Activated T-cell treated with anti-CD3 and anti-CD28 coated beads, Interleukin-2, amount 50 U/mL, for 1 hour (primary cell): ENCODE measurements around the gene SLC37A3.
"Not testable (repeated sequence)": the region's sequence is repeated elsewhere in the genome, so short reads cannot be mapped to it uniquely, and the experiment has no call there.

Experiments
- DNase-seq: peaks from one replicate; pipeline ENCODE4 v3.0.0-alpha.2; 2020

Gene SLC37A3, protein sequence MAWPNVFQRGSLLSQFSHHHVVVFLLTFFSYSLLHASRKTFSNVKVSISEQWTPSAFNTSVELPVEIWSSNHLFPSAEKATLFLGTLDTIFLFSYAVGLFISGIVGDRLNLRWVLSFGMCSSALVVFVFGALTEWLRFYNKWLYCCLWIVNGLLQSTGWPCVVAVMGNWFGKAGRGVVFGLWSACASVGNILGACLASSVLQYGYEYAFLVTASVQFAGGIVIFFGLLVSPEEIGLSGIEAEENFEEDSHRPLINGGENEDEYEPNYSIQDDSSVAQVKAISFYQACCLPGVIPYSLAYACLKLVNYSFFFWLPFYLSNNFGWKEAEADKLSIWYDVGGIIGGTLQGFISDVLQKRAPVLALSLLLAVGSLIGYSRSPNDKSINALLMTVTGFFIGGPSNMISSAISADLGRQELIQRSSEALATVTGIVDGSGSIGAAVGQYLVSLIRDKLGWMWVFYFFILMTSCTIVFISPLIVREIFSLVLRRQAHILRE

DNA sequence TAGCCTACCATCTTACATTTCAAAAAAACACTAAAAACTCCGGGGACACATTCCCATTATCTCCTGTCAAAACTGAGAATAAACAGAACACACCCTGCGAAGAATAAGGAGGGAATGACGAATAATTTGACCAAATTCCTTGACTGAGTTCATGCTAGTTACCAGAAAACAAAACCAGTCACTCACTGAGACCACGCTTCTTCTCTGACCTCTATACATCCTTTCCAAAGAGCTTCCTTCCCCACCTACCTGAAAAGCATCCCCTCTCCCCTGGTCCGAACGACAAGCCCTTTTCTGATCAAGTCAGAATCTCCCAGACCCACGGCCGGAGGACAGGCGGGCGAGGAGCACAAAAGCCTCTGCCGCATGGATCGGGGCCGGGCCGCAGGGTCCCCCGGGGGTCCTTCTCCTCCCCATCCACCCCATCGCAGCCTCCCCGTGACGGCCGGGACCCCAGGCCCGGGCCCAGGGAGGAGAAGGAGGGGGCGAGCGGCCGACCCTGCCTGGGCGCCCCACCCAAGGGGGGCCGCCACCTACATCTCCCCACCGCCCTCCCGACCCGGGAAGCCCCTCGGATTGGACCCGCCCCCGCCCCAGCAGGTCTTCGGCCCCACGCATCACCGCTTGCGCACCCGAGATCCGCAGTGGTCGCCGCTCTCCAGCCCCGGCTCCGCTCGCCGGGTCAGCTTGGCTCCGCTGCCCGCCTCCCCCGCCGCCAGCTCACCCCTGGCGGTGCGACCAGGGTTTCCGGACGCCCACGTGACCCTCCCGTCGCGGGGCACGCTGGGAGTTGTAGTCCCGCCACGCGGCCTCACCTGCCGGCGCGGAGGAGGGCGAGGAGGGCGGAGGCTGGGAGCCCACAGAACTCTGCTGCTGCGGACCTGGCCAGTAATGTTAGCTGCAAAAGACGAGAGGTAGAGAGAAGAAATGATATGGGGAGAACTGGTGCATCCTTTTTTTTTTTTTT lies at the start of gene SLC37A3:
Gene SLC37A3, minus strand, starts transcription at position 747 of the 967 bp plus-strand sequence. CDS start 16,004 bp downstream, outside the sequence.
- DNase-seq: peak; percentile 91

DNA sequence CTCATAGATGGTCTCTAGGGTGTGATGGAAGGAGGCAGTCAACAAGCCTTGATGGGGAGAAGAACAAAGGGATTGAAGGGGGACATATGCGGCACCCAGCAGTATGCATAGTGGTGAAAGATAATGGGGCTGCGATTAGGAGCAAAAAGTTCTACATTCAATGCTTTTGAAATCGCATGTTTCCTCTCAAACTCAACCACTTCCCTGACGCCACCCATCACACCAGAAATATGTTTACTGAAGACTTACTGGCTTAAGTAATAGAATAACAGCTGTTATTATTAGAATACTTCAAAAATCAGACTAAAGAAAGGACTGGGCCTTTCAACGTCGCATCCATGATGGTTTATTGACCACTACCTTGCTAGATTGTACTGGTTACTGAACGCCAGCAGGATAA lies 49.5 kb upstream of the SLC37A3 start:
- no peak for DNase-seq

DNA sequence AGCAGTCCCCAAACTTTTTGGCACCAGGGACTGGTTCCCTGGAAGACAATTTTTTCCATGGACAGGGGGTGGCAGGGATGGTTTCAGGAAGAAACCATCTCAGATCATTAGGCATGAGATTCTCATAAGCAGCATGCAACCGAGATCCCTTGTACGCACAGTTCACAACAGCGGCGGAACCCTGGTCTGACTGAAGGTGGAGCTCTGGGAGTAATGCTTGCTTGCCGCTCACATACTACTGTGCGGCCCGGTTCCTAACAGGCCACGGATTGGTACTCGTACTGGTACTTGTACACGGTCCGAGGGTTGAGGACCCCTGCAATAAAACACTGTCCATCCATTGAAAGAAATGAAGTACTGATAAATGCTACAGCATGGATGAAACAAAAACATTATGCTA lies 48.1 kb upstream of the SLC37A3 start:
- DNase-seq: no peak

DNA sequence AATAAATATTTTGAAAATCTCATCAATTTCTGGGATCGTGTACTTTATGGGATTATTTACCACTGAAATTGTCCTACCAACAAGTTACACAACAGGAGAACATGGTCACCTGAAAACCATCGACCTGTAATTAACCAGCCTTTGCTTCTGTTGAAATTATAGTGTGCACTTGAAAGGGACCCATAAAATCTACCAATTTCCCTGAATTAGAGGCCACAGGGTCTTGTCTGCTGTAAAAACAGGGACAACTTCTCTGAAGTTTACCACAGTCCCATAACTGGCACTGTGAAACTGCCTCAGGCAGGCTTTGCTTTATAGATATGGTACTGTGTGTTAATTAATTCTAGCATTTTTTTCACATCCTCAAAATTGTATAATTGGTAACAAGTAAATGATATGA lies 43.2 kb upstream of the SLC37A3 start:
- no peak for DNase-seq

DNA sequence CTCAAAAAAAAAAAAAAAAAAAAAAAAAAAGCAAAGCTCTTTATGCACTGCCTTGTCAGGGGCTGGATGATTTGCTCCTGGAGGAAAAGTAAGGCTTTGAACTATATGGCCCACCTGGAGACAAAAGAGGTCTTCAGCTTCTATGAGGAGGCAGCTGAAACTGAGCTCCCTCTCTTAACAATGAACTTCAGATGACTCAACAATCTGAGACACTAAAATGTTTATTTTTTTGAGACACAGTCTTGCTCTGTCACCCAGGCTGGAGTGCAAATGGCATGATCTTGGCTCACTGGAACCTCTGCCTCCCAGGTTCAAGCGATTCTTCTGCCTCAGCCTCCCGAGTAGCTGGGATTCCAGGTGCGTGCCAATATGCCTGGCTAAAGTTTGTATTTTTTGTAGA lies 42.3 kb upstream of the SLC37A3 start:
- DNase-seq: no peak

DNA sequence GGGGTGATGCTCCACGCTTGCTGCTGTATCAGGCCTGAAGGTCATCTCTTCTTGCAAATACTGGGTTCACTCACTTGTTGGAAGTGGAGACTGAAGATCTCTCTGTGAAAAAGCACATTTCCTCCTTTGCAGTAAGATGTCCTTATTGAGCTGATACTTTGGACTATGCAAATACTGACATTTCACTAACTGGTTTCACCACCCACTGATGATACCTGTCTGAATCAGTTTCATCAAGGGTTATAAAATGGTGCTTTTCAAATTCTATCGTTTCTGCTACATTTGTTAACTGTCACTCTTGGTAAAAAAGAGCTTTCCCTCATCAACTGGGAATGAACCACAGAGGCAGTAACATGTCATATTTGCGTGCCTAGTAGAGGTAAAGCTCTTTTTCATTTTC lies 41.0 kb upstream of the SLC37A3 start:
- DNase-seq: no peak

DNA sequence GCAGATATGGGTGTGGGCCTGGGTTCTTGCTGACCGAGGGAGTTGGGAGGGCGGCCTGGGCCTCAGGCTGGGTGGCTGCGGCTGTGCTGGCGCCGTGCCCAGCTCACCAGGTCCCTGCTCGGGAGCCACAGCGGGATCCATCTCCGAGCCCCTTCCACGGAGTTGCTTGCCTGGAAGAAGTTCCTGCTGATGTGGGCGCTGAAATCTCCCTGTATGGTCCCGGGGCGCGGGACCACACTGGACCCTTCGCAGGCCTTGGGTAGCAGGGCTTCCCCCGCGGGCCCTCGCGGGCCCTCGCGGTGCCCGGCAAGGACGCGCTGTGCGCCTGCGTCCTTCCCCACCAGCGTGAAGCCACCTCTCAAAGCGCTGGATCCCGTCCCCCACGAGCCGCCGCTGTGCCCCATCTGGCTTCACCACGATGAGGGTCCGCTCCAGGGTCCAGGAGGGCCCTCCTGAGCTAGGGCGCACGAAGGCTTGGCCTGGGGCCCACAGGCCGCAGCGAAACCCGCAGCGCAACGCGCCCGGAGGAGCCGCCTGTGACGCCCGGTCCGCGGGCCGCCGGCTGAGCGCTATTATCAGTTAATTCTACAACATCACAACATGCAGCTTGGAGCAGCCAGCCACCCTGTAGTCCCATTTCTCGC lies 37.0 kb upstream of the SLC37A3 start:
- no peak for DNase-seq

DNA sequence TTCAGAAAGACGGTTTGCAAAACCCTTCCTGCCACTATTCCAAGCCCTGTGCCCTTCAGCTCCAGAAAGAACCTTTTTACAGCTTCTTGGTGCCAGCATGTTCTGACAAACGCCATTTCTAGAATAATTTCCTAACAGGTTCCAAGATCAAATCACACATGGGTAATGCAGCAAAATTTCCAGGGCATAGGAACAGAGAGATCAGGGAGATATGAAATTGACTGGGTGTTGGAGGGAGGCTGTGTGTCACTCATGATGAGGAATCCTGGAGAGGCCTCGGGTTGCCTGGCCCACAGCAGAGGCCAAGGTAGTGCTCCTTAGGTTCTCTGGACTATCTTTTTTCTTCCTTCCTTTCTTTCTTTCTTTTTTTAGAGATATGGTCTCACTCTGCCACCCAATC lies 35.1 kb upstream of the SLC37A3 start:
- no peak for DNase-seq

DNA sequence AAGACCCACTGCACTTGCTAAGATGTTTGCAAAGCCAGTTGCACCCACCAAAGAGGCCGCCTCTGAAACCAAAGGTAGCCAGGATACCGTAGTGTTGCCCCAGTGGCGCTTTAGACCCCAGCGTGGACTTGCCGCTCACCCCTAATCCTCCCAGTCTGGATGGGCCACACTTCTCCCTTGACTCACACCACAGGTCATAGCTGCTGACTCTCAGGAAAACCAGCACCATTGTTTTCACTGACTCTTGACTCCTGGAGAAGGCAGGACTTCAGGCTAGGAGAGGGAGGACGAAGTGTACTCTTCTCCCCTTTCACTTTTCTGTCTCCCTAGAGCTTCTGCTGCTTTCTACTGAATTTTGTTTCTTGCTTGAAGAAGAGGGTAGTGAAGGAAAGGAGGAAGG lies 27.8 kb upstream of the SLC37A3 start:
- no peak for DNase-seq

DNA sequence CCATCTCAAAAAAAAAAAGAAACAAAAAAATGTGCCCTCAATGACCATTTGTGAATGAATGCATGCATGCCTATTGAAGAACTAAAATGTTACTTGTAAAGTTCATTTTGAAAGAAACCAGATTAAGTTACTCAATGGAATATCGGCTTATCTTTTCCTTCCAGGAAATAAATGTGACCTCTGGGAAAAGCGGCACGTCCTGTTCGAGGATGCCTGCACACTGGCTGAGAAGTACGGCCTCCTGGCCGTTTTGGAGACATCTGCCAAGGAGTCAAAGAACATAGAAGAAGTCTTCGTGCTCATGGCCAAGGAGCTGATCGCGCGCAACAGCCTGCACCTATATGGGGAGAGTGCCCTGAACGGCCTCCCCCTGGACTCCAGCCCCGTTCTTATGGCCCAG lies 27.4 kb upstream of the SLC37A3 start:
- DNase-seq: no peak

DNA sequence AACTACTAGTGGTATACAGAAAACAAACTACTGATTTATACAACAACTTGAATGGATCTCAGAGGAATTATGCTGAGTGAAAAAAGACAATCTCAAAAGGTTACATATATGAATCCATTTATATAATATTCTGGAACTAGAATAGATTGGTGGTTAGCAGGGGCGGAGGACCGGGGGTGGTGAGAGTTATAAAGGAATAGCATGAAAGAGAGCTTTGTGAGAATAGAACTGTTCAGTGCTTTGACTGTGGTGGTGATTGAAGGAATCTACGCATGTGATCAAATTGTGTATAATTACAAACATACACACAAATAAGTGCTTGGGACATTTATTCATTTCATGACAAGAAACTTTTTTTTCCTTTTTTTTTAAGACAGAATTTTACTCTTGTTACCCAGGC lies 25.2 kb upstream of the SLC37A3 start:
- DNase-seq: no peak

DNA sequence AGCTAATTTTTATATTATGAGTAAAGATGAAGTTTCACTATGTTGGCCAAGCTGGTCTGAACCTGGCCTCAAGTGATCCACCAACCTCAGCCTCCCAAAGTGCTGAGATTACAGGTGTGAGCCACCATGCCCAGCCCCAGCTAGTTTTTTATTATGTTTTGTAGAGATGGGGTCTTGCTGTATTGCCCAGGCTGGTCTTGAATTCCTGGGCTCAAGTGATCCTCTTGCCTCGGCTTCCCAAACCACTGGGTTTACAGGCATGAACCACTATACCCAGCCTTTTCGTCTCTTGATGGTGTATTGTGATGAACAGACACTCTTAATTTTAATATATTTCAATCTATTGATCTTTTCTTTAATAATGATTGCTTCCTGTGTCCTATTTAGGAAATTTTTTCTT lies 23.2 kb upstream of the SLC37A3 start:
- DNase-seq: no peak

DNA sequence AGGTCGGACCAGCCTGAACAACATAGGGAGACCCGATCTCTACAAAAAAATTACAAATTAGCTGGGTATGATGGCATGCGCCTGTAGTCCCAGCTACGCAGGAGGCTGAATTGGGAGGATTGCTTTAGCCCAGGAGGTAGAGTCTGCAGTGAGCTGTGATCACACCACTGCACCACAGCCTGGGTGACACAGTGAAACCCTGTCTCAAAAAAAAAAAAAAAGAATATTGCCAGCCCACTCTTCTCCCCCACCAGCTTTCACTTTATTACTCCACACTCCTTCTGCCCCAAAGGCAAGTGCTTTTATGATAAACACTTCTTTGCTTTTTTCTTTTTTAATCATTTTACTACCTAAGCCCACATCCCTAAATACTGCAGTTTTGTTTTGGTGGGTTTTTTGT lies 20.3 kb upstream of the SLC37A3 start:
- DNase-seq: no peak

DNA sequence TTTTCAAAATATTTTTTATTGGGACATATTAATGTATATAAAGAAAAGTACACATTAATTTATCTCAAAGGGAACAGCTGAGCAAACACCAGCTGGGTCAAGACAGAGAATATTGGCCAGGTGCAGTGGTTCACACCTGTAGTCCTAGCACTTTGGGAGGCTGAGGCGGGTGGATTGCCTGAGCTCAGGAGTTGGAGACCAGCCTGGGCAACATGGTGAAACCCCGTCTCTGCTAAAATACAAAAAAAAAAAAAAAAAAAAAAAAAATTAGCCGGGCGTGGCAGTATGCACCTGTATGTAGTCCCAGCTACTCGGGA lies 19.8 kb upstream of the SLC37A3 start:
- not testable (repeated sequence) for DNase-seq

DNA sequence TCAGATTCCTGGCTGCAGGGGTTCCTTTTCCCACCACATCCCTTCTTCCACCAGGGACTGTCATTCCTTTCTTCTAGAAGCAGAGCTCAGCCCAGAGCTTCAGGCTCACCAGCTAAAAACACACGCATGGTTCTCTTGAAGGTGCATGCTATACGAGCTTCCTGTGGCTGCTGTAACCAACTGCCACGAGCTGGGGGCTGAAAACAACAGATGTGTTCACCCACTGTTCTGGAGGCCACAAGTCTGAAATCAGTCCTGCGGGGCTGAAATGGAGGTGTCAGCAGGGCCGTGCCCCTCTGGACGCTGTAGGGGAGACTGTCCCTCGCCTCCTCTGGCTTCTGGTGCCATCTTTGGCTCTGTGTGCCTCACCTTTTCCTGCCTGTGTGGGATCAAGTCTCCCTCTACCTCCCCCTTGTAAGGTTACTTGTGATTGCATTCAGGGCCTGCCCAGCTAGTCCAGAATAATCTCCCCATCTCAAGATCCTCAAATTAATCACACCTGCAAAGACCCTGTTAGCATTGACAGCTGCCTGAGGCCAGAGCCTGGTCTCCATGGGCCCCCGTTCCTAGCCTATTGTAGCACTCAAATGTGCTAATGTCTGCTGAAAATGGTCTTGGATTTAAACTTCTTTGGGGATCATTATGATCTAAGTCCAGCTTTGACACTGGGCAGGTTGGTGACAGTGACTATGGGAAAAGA lies 19.3 kb upstream of the SLC37A3 start:
- no peak for DNase-seq

DNA sequence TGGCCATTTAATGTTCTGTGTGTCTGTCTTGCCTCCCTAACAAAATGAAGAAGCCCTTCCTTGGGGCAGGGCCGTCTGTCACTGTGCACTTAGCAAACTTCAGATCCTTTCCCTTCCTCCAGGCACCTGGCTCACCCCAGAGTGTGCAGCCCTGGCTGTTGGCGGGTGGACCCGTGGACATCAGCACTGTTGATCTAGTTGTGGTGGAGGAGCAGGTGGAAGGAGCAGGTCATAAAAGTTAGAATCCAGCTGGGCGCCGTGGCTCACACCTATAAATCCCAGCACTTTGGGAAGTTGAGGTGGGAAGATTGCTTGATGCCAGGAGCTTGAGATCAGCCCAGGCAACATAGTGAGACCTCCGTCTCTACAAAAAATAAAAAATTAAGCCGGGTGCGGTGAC lies 18.2 kb upstream of the SLC37A3 start:
- DNase-seq: no peak

DNA sequence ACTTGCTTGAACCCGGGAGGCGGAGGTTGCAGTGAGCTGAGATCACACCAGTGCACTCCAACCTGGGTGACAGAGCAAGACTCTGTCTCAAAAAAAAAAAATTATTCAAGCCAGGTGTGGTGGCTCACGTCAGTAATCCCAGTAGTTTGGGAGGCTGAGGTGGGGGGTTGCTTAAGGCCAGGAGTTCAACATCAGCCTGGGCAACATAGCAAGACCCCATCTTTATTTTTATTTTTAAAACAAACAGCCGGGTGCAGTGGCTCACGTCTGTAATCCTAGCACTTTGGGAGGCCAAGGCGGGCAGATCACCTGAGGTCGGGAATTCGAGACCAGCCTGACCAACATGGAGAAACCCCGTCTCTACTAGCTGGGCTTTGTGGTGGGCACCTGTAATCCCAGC lies 17.5 kb upstream of the SLC37A3 start:
- DNase-seq: not testable (repeated sequence)

DNA sequence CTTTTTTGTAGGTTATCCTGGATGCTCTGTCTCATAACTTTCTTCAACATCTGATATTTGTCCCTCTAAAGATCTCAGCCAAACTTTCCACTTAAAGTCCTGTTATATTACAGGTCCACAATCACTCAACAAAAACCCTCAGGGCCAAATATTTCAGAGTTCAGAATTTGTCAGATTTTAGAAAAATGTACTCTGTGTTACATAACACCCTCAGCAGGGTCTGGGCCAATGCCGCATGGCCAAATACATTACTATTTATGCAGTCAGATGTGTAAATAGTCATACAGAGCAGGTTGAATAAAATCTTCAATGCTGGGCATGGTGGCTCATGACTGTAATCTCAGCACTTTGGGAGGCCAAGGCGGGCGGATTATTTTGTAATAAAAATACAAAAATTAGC lies 17.0 kb upstream of the SLC37A3 start:
- no peak for DNase-seq

DNA sequence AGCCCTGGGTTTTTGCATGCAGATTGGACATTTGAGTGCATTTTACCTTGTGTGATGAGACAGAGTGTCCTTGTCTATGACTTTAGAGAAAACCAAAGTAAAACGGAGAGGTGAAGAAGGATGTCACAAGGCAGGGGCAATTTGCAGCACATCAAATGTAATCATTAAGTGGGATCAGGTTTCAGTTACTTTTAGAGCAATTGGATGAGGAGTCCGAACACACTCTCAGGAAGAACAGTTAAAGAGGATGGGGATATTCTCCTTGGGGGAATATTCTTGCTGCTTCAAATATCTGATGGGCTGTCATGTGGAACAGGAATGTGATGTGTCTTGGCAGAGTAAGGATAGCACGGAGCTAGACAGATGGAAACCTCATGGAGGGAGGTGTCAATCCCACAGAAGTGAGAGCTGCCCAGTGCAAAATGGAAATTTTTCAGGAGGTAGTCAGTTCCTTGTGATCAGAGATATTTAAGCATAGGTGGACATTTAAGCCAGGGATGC lies 6.3 kb upstream of the SLC37A3 start:
- DNase-seq: no peak

DNA sequence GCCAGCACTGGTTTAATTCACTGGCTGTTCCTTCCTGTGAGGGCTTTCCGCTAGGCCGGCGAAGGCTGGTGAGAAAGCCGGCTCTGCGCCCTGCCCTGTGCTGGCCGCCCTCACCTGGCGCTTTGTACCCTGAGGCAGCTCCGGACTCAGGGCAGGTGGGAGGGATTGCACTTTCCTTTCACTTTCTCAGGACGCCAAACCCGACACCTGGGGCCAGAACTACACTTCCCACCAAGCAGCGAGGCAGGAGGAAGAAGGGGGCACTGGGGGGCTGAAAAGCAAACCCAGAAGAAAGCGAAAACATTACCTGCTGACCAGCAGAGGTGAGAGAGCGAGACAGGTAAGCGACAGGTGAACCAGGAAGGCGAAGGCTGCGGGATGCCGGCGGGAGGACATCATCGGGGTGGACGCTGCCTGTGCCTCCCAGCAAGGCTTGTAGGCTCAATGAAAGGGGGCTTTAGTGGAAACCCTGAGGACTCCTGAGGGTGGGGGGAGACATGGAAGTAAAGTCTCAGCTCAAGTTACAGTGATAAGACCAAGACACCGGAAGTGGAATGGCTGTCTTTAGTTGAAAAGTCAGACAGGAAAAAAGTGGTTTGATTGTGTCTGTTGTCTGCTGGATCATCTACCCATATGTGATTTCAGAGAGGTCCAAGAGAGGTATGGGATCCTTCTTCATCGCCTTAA lies 5.7 kb upstream of the SLC37A3 start, which contains the start of gene RAB19:
Gene RAB19, plus strand, starts transcription at position 181 of the 687 bp plus-strand sequence. CDS start 3,589 bp downstream, outside the sequence.
- DNase-seq: peak; percentile 56

DNA sequence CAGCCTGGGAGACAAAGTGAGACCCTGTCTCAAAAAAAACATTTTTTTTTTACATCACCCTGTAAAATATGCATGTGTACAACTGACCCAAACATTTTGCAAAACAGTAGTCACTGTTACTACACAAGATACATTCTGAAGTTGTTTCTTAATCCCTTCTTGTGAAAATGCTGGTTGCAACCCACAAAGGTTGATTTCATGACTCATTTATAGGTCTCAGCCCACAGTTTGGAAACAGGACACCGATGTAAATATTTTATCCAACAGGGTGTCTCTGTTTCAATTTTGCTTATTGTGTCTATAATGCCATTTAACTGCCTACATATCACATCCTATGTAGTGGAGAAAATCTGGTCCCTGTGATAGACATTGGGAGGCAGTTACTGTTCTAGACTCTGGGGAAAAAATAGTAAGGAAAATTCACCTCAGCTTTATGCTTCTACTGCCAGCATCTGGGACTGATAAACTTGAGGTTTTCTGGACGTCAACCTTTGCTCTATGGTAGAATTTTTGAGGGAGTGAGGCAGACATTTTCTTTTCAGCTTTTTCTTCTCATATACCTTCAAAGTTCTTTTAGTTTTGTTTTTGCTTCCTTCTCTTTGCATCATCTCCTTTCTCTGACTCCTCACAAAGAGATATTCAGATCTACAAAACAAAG lies 4.0 kb upstream of the SLC37A3 start:
- no peak for DNase-seq
